GM23248 (cell line): ENCODE data around the gene CLEC3B. TPM values are rescaled to one million over a fixed set of nuclear protein-coding genes. Genes with fewer than 3 reads are reported as not detected.

Experiments
- DNase-seq: peaks from one replicate; pipeline ENCODE4 v3.0.0-alpha.2; 2015
- H2AFZ ChIP-seq: fragments of 200-600 bp; sonication (generic); 2 replicates; pipeline ENCODE4 v1.6.1; 2016; ENCODE audit warnings: antibody characterized with exemption
- H3F3A ChIP-seq: fragments of 200-600 bp; sonication (generic); 2 replicates; pipeline ENCODE4 v1.6.1; 2016; ENCODE audit warnings: mild to moderate bottlenecking, antibody characterized with exemption, mixed run types; ENCODE audit not compliant: insufficient read depth
- H3K27ac ChIP-seq: fragments of 200-600 bp; sonication (generic); 2 replicates; pipeline ENCODE4 v1.5.1; 2016; ENCODE audit warnings: mild to moderate bottlenecking
- H3K27me3 ChIP-seq: fragments of 200-600 bp; sonication (generic); replicated peaks from 2 replicates; pipeline ENCODE4 v1.6.1; 2016; ENCODE audit warnings: mild to moderate bottlenecking; ENCODE audit not compliant: insufficient read depth
- H3K36me3 ChIP-seq: fragments of 200-600 bp; sonication (generic); 2 replicates; pipeline ENCODE4 v1.6.1; 2016; ENCODE audit warnings: low read depth, mild to moderate bottlenecking
- H3K4me1 ChIP-seq: fragments of 200-600 bp; sonication (generic); 2 replicates; pipeline ENCODE4 v1.6.1; 2016; ENCODE audit warnings: mild to moderate bottlenecking; ENCODE audit not compliant: insufficient read depth
- H3K4me2 ChIP-seq: fragments of 200-600 bp; sonication (generic); one replicate; pipeline ENCODE4 v1.6.1; 2016; ENCODE audit warnings: mild to moderate bottlenecking; ENCODE audit not compliant: unreplicated experiment
- H3K4me3 ChIP-seq: fragments of 200-600 bp; sonication (generic); 2 replicates; pipeline ENCODE4 v1.5.1; 2016; ENCODE audit warnings: mild to moderate bottlenecking
- H3K79me2 ChIP-seq: fragments of 200-600 bp; sonication (generic); 2 replicates; pipeline ENCODE4 v1.6.1; 2016; ENCODE audit warnings: mild to moderate bottlenecking; ENCODE audit not compliant: insufficient read depth
- H3K9ac ChIP-seq: fragments of 200-600 bp; sonication (generic); 2 replicates; pipeline ENCODE4 v1.6.1; 2016; ENCODE audit warnings: mild to moderate bottlenecking
- H3K9me2 ChIP-seq: fragments of 200-600 bp; sonication (generic); 2 replicates; pipeline ENCODE4 v1.6.1; 2016; ENCODE audit warnings: mixed run types, mild to moderate bottlenecking, moderate library complexity; ENCODE audit not compliant: insufficient read depth
- H3K9me3 ChIP-seq: fragments of 200-600 bp; sonication (generic); one replicate; pipeline ENCODE4 v1.6.1; 2017; ENCODE audit warnings: low read depth
- H4K20me1 ChIP-seq: fragments of 200-600 bp; sonication (generic); 2 replicates; pipeline ENCODE4 v1.6.0; 2016; ENCODE audit not compliant: insufficient read depth
- EZH2 ChIP-seq: fragments of 200-600 bp; sonication (generic); IDR thresholded peaks from 2 replicates; pipeline ENCODE4 v1.6.1; 2018; ENCODE audit warnings: antibody characterized with exemption, mild to moderate bottlenecking; ENCODE audit not compliant: insufficient read depth, poor library complexity, severe bottlenecking
- EZH2phosphoT487 ChIP-seq: fragments of 200-600 bp; sonication (generic); IDR thresholded peaks from 2 replicates; pipeline ENCODE4 v1.6.1; 2018; ENCODE audit warnings: antibody characterized with exemption, moderate library complexity, mild to moderate bottlenecking, low read depth; ENCODE audit not compliant: insufficient read depth
- WGBS, 2 experiments: methylation state at CpG; one replicate each; pipeline ENCODE4 v1.1.6; 2015 to 2017; ENCODE audit warnings: low lambda C conversion rate in 2 of 2, low coverage in 1 of 2; ENCODE audit errors: missing lambda C conversion rate in 2 of 2; 5-methylcytosine and 5-hydroxymethylcytosine counted together
- in situ Hi-C: fragments of 300-500 bp; cut with MboI; formaldehyde crosslinking; loops from 2 replicates; pipeline ENCODE4 v1.15.0; 2020
- polyA plus RNA-seq: library from polyadenylated mRNA; unstranded; fragments of >200 nt; fragmentation: Nextera tagmentation; extraction: Ambion mirVana; gene quantifications from 2 replicates; pipeline ENCODE4 v1.2.1, GENCODE V29; 2016
- total RNA-seq: library from RNA; depleted of rRNA; stranded (reverse); fragments of >200 nt; shearing (Covaris generic); gene quantifications from 2 replicates; pipeline ENCODE4 v1.2.3, GENCODE V29; 2014

The CLEC3B gene
- total and polyA plus RNA-seq, 2 experiments from 2014 or later, result 45.4 to 48.8 TPM

- in situ Hi-C loops, result no loop called here
- TF ChIP-seq EZH2phosphoT487 (no peak), EZH2 (no peak)
- Histone ChIP-seq H3K9ac (no peak overlapping the region), H3K79me2 (peaks cover 78% of the 10 kb centered on the region), H3K4me3 (no peak overlapping the region), H3K27ac (no peak overlapping the region), H2AFZ (no peak overlapping the region), H3K36me3 (no peaks in the 10 kb centered on the region), H3K4me1 (peaks cover 24% of the 10 kb centered on the region), H3K27me3 (no peaks in the 10 kb centered on the region), H3K4me2 (no peak overlapping the region), H3K9me3 (no peaks in the 10 kb centered on the region), H4K20me1 (no peaks in the 10 kb centered on the region), H3F3A (peaks cover 36% of the 10 kb centered on the region), H3K9me2 (no peaks in the 10 kb centered on the region)
- WGBS, 2 experiments, result 90 to 100% methylated on average over 1 of the region's 1 CpG
- DNase-seq, result no peak
Measured at GRCh38 chr3:44989636-44990373, 36.3 kb upstream of the CLEC3B start.

- no peaks in the 10 kb centered on the region for H4K20me1 ChIP-seq
- H3K9me3 ChIP-seq, result no peaks in the 10 kb centered on the region
- H3K4me2 ChIP-seq, result no peak overlapping the region
- peaks cover 37% of the 10 kb centered on the region for H3K4me1 ChIP-seq
- peaks cover 48% of the 10 kb centered on the region for H3F3A ChIP-seq
- in situ Hi-C loops, result no loop called here
- H3K27ac ChIP-seq, result no peak overlapping the region
- no peak overlapping the region for H3K4me3 ChIP-seq
- DNase-seq, result no peak
- no peak overlapping the region for H3K9ac ChIP-seq
- H2AFZ ChIP-seq, result no peak overlapping the region
- H3K27me3 ChIP-seq, result no peaks in the 10 kb centered on the region
- peaks cover 79% of the 10 kb centered on the region for H3K79me2 ChIP-seq
- no peak for TF ChIP-seq EZH2phosphoT487
- TF ChIP-seq EZH2, result no peak
- H3K9me2 ChIP-seq, result no peaks in the 10 kb centered on the region
- WGBS, 2 experiments, result 94 to 100% methylated on average over 1 of the region's 1 CpG
- no peaks in the 10 kb centered on the region for H3K36me3 ChIP-seq
Measured at GRCh38 chr3:44991326-44991725, 34.8 kb upstream of the CLEC3B start.

- Histone ChIP-seq H3K9me2 (no peaks in the 10 kb centered on the region), H3F3A (peaks cover 48% of the 10 kb centered on the region), H3K27me3 (no peaks in the 10 kb centered on the region), H3K4me2 (peak overlapping the region; percentile 3), H3K36me3 (peaks cover 10% of the 10 kb centered on the region; the same call in 1 of the 2 replicates), H3K79me2 (peaks cover 74% of the 10 kb centered on the region), H3K9me3 (no peaks in the 10 kb centered on the region), H3K9ac (peak overlapping the region; percentile 52; the same call in 1 of the 2 replicates), H3K4me1 (peaks cover 37% of the 10 kb centered on the region), H3K27ac (peak overlapping the region; percentile 83), H4K20me1 (no peaks in the 10 kb centered on the region), H3K4me3 (no peak overlapping the region), H2AFZ (no peak overlapping the region)
- peak; percentile 66 for DNase-seq
- in situ Hi-C loops, result no loop called here
- TF ChIP-seq EZH2phosphoT487, result no peak
- no peak for TF ChIP-seq EZH2
- WGBS, 2 experiments, result 19 to 28% methylated on average over 7 of the region's 7 CpGs
Measured at GRCh38 chr3:44992555-44993470, 33.3 kb upstream of the CLEC3B start.

GRCh38 chr3:44993471-44994205, 32.5 kb upstream of the CLEC3B start:
- DNase-seq, result peak; percentile 79
- no peak for TF ChIP-seq EZH2
- no peak for TF ChIP-seq EZH2phosphoT487
- H3K4me2 ChIP-seq, result peak overlapping the region; percentile 19
- H3F3A ChIP-seq, result peaks cover 48% of the 10 kb centered on the region
- H3K4me1 ChIP-seq, result peaks cover 37% of the 10 kb centered on the region
- H3K4me3 ChIP-seq, result no peak overlapping the region
- no peak overlapping the region for H2AFZ ChIP-seq
- peak overlapping the region; percentile 52; the same call in 1 of the 2 replicates for H3K9ac ChIP-seq
- peak overlapping the region; percentile 83 for H3K27ac ChIP-seq
- peaks cover 10% of the 10 kb centered on the region; the same call in 1 of the 2 replicates for H3K36me3 ChIP-seq
- no peaks in the 10 kb centered on the region for H3K9me3 ChIP-seq
- in situ Hi-C loops, result no loop called here
- no peaks in the 10 kb centered on the region for H3K27me3 ChIP-seq
- no peaks in the 10 kb centered on the region for H4K20me1 ChIP-seq
- H3K9me2 ChIP-seq, result no peaks in the 10 kb centered on the region
- H3K79me2 ChIP-seq, result peaks cover 66% of the 10 kb centered on the region
